Measurements from ENCODE around the gene APBA1. TPM values are rescaled to one million over a fixed set of nuclear protein-coding genes. Genes with fewer than 3 reads are reported as not detected.

Gene APBA1
- total and polyA plus RNA-seq, 2 donors (not counting 1 experiment from before 2014, with no cell fraction given): 0.01 to 0.05 TPM

GRCh38 chr9:69689991-69690538, 17.9 kb upstream of the APBA1 start:
- Mint-ChIP-seq H3K9me3 (ENCODE audit: insufficient read depth) (peaks cover 5% of the 10 kb centered on the region), H3K4me3 (no peak overlapping the region), H3K27me3 (peaks cover 15% of the 10 kb centered on the region), H3K4me1 (no peaks in the 10 kb centered on the region), H3K27ac (no peak overlapping the region)
- H3K27me3 ChIP-seq (replicated peaks in 1 of 4; ENCODE audit: control extremely low read depth in 1 of 4, control insufficient read depth in 3 of 4, insufficient read depth in 4 of 4, low read length in 3 of 4): no peaks in the 10 kb centered on the region
- no CpG with 5 or more reads among the region's 2 CpGs for WGBS (ENCODE audit: insufficient coverage)
- H3K9me3 ChIP-seq (ENCODE audit: control extremely low read depth in 1 of 3, control insufficient read depth in 2 of 3, insufficient read depth in 1 of 3, low read length in 2 of 3): no peaks in the 10 kb centered on the region
- H3K27ac ChIP-seq (ENCODE audit: low read length in 2 of 2): no peak overlapping the region
- no peaks in the 10 kb centered on the region for H3K36me3 ChIP-seq (replicated peaks in 1 of 2; ENCODE audit: control extremely low read depth in 1 of 2, control insufficient read depth in 1 of 2, extremely low read depth in 1 of 2, insufficient read depth in 2 of 2, low read length in 1 of 2)
- H3K4me2 ChIP-seq (replicated peaks; ENCODE audit: low read depth, low read length, poor library complexity, severe bottlenecking): no peak overlapping the region
- no peak for ATAC-seq (ENCODE audit: low read depth)
- H4K20me1 ChIP-seq (ENCODE audit: control insufficient read depth, insufficient read depth, low read length, poor library complexity, severe bottlenecking): no peaks in the 10 kb centered on the region
- ChIA-PET POLR2A (no interaction called here), CTCF (no interaction called here)
- H3K4me3 ChIP-seq (ENCODE audit: control extremely low read depth in 1 of 5, extremely low read depth in 1 of 5, insufficient read depth in 1 of 5, low read depth in 2 of 5, low read length in 4 of 5): no peak overlapping the region
- H3K9ac ChIP-seq (ENCODE audit: low read length): no peak overlapping the region
- TF ChIP-seq EZH2 (IDR thresholded peaks at IDR 0.05; ENCODE audit: borderline replicate concordance, insufficient read depth, low read depth, low read length, poor library complexity, severe bottlenecking): no peak
- TF ChIP-seq CTCF (IDR thresholded peaks at IDR 0.05): no peak
- no peaks in the 10 kb centered on the region for H3K79me2 ChIP-seq (ENCODE audit: control insufficient read depth, insufficient read depth, low read length)
- intact Hi-C loops (cut with micrococcal nuclease): no loop called here
- no peaks in the 10 kb centered on the region for H3K4me1 ChIP-seq (ENCODE audit: control insufficient read depth in 2 of 2, insufficient read depth in 2 of 2, low read length in 2 of 2)
- H2AFZ ChIP-seq (ENCODE audit: insufficient read depth, low read depth, low read length, poor library complexity, severe bottlenecking): no peak overlapping the region
- DNase-seq: no peak

DNA sequence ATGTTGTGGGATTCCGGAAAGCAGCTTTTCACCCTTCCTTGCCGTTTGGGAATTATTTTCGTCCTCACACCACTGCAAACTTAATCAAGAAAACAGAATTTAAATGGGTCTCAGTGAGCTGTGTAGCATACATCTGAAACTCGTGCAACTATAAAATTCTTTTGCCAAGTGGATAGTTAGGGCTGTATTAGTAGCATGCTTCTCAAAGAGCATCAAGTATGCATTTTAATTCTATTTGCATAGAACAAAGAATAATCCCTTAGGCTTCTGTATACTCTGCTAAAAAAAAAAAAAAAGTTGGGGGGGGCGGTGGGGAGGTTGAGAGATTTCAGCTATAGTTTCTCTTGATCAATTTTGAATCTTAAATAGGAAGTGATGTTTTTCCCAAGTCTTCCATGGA, 11.8 kb upstream of the APBA1 start:
- Histone ChIP-seq H3K79me2 (ENCODE audit: control insufficient read depth, insufficient read depth, low read length) (no peaks in the 10 kb centered on the region), H3K27me3 (replicated peaks in 1 of 4; ENCODE audit: control extremely low read depth in 1 of 4, control insufficient read depth in 3 of 4, insufficient read depth in 4 of 4, low read length in 3 of 4) (no peaks in the 10 kb centered on the region), H3K4me3 (ENCODE audit: control extremely low read depth in 1 of 5, extremely low read depth in 1 of 5, insufficient read depth in 1 of 5, low read depth in 2 of 5, low read length in 4 of 5) (no peak overlapping the region), H4K20me1 (ENCODE audit: control insufficient read depth, insufficient read depth, low read length, poor library complexity, severe bottlenecking) (no peaks in the 10 kb centered on the region), H2AFZ (ENCODE audit: insufficient read depth, low read depth, low read length, poor library complexity, severe bottlenecking) (no peak overlapping the region), H3K4me1 (ENCODE audit: control insufficient read depth in 2 of 2, insufficient read depth in 2 of 2, low read length in 2 of 2) (no peaks in the 10 kb centered on the region), H3K9me3 (ENCODE audit: control extremely low read depth in 1 of 3, control insufficient read depth in 2 of 3, insufficient read depth in 1 of 3, low read length in 2 of 3) (no peaks in the 10 kb centered on the region), H3K9ac (ENCODE audit: low read length) (no peak overlapping the region), H3K27ac (ENCODE audit: low read length in 2 of 2) (no peak overlapping the region), H3K36me3 (replicated peaks in 1 of 2; ENCODE audit: control extremely low read depth in 1 of 2, control insufficient read depth in 1 of 2, extremely low read depth in 1 of 2, insufficient read depth in 2 of 2, low read length in 1 of 2) (no peaks in the 10 kb centered on the region), H3K4me2 (replicated peaks; ENCODE audit: low read depth, low read length, poor library complexity, severe bottlenecking) (no peak overlapping the region)
- H3K27me3 Mint-ChIP-seq: peaks cover 10% of the 10 kb centered on the region
- no peak for TF ChIP-seq EZH2 (IDR thresholded peaks at IDR 0.05; ENCODE audit: borderline replicate concordance, insufficient read depth, low read depth, low read length, poor library complexity, severe bottlenecking)
- no peak for TF ChIP-seq CTCF (IDR thresholded peaks at IDR 0.05)
- no peak overlapping the region for H3K4me3 Mint-ChIP-seq
- POLR2A ChIA-PET: no interaction called here
- ATAC-seq (ENCODE audit: low read depth) (no peak), DNase-seq (no peak)
- no peak overlapping the region for H3K27ac Mint-ChIP-seq
- H3K9me3 Mint-ChIP-seq (ENCODE audit: insufficient read depth): no peaks in the 10 kb centered on the region
- CTCF ChIA-PET: no interaction called here
- intact Hi-C loops (cut with micrococcal nuclease): no loop called here
- H3K4me1 Mint-ChIP-seq: no peaks in the 10 kb centered on the region
- no CpG with 5 or more reads among the region's 5 CpGs for WGBS (ENCODE audit: insufficient coverage)

All from B cell (primary cell).